A549 (cell line): ENCODE measurements around the gene YAF2.

Source experiments
- CTCF ChIP-seq: fragments of >200 bp; sonication (Bioruptor Twin); formaldehyde crosslinking; IDR thresholded peaks from 3 replicates; pipeline ENCODE4 v1.5.1; 2016
- MYC ChIP-seq: IDR thresholded peaks from 2 replicates; pipeline ENCODE4 v1.6.1; 2012; ENCODE audit warnings: mild to moderate bottlenecking, inconsistent platforms, low read length, improper control_type of control experiment, borderline replicate concordance

GRCh38 chr12:42192258-42192657 lies 45.8 kb downstream of the YAF2 start:
- TF ChIP-seq CTCF (no peak), MYC (no peak)
